ENCODE measurements around the gene LONRF2. TPM values are rescaled to one million over a fixed set of nuclear protein-coding genes. Genes with fewer than 3 reads are reported as not detected.

Gene LONRF2
- polyA plus RNA-seq, 1 donor = 1.2 TPM

DNA sequence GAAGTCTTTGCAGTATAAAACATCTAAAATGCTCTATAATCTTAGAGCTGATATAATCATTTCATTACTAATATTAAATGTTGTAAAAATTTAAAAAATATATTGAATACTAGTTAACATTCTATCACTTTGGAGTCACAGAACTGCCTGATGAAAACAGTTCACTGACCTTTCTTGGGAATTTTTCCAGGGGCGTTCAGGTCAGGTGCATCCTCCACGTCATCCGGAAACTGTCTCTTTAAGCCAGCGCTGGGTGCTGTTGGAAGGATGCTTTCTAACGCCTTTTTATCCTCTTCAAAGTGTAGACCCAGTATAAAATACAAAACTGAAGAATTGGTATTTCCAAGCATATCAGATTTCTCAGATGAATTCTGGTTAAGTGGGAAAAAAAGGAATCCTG, 22.8 kb downstream of the LONRF2 start:
- DNase-seq = no peak

GRCh38 chr2:100297511-100297910, 24.8 kb downstream of the LONRF2 start:
- no peak for DNase-seq

DNA sequence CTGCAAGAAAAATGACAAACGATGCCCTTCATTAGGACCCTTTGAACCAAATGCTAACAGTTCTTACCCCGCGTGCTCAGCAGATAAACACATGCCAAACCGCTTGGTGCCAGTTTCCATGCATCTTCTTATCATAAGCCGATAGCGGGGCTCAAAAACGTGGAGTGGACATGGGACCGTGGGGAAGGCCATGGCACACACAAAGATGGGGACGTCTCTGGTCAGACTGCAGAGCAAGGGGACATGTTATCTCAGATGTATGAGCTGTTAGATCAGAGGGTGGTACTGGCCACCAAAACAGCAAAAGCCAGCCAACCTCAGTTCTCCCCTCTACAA, 28.2 kb downstream of the LONRF2 start:
- DNase-seq = no peak

DNA sequence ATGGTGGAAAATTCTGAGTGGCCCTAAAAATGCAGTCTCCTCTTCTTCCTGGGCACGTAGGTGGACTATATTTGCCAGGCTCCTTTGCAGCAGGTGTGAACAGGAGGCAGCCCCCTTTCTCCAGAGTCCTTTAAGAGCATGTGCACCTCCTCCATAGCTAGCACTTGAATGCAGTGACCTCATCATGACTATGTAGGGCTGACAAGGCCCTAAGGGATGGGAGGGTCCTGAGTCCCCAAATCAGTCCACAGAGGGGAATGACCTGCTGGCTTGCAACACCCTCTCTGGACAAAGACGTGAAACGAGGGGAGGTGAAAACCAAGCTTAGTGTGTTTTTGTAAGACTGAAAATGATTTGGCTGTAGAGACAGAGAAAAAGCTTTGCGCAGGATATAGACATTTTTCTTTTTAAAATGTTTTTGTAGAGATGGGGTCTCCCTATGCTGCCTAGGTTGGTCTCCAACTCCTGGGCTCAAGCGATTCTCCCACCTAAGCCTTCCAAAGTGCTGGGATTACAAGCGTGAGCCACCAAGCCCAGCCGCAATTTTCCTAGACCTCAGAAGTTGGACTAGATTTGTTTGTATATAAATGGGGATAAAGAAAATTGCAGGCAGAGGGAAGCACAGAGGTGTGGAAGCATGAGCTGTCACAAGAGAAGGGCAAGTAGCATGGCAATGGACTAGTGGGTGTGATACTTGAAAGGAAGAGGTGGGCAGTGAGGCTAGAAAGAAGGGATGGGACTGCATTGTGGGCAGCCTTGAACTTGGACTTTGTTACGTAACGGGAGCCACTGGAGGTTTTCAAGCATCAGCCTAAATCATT, 28.8 kb downstream of the LONRF2 start:
- DNase-seq = no peak

- DNase-seq = no peak
Observed at GRCh38 chr2:100292022-100292580, 30.2 kb downstream of the LONRF2 start.

DNA sequence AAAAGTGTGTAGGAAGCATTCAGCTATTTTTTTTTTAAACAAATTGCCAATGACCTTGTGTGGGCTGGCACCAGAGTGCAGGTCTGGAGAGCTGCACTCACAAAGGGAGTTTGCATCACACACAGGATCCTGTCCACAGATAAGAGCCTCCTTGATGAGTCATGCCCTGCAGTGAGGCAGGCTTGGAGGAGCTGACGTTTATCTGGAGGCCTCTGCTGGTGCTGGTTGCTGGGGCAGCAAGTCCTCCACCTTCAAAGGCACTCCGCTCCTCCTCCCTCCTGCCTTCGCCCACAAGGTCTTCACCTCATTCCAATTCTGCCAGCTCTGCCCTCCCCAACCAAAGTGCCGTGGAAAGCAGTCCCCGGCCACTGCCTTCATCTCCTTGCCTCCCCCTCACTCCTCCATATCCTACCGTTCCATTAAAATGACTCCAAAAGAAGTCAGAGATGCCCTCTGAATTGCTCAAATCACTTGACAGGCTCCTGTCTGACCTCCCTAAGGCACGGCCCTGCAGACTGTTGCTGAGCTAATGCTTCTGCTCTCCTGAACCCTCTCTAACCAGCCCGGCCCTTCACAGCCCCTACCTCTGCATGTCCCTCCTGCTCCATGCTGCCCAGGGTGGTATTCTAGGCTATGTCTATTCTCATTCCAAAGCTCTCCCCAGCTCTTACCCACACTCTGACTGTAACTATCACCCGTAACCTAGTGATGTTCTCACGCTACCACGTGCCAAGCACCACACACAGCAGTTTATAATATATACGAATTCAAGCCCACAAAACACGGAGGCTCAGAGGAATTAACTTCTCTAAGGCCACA, 30.9 kb downstream of the LONRF2 start:
- no peak for DNase-seq

DNA sequence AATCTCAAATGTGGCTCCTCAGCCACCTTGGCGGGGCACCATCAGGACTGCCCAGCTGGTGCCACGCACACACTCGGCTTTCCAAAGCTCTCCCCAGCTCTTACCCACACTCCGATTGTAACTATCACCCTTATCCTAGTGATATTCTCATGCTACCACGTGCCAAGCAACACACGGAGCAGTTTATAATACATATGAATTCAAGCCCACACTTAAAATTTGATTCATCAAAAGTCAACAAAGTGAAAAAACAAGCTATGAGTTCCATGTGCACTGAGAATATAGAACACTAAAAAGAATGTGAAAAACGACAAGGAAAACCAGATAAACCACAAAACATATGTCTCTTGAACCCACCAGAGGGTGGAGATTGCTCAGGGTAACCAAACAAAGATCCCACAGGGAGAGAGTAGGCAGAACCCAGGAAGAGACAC, 31.6 kb downstream of the LONRF2 start:
- no peak for DNase-seq

- DNase-seq = no peak
Observed at GRCh38 chr2:100289020-100289419, 33.3 kb downstream of the LONRF2 start.

GRCh38 chr2:100286318-100286717, 36.0 kb downstream of the LONRF2 start:
- DNase-seq = no peak

DNA sequence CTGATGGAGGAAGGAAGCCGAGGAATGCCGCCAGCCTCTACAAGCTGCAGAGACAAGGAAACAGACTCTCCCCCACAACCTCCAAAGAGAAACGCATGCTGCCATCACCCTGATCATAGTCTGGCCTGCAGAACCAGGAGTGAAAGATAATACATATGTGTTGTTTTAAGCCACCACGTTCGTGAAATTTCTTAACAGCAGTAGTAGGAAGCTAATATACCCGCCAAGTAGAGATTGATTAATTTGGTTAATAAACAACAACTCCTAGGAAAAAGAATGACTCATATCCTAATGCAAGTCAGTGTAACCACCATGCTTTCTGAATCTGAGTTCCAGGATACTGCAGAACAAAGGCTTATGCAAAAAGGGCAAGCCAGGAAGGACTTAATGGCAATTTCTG, 36.6 kb downstream of the LONRF2 start:
- no peak for DNase-seq

DNA sequence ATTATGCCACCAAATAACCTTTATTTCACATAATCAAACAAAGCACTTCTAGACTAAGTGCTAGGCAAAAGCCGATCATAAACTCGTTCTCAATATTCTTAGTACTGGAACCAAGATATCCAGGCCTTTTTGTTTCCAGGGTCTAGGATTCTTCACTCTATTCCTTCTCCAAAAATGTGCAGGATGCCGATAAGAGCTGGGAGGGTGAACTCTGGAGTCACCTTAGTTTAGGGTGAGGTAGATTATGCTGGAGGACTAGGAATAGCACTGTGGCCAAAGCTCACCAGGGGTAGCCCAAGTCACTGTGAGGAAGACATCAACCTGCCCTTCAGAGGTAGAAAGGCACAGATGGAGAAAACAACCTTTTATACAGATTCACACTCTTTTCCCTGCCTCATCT, 37.3 kb downstream of the LONRF2 start:
- DNase-seq = no peak

DNA sequence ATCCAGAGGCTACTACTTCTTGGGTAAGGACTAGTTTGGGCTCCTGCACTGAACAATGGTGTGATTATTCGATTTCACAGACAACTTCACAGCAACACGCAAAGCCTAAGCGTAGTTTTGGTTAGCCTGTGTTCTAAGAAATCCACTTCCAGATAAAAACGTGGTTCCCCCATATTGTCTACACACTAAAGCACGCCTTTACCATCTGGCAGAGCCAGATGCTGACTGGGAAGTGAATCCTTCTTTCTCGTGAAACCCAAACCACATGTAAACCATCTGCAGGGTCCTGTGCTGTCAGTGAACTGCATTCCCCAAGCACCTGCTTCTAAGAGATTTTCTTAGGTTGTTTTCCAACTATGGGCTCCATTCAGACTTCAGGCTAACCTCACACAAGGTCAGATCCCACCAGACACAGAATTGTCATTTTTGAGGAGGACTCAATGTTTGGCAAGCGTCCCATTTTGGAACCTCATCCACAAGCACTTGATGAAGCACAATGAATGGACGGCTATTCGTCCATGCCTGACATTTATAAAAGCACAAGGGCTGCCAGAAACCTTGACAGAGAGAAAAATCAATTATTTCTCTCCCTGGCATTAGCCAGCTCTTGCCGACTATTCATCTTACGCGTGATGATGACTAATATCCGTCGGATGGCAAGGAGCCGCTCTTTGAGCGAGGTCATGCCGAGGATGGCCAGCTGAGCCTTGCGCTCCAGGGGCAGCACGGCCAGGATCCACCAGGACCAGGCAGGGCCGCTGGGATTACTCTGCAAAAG, 38.4 kb downstream of the LONRF2 start:
- DNase-seq = no peak

GRCh38 chr2:100281521-100282438, 40.5 kb downstream of the LONRF2 start:
- no peak for DNase-seq

DNA sequence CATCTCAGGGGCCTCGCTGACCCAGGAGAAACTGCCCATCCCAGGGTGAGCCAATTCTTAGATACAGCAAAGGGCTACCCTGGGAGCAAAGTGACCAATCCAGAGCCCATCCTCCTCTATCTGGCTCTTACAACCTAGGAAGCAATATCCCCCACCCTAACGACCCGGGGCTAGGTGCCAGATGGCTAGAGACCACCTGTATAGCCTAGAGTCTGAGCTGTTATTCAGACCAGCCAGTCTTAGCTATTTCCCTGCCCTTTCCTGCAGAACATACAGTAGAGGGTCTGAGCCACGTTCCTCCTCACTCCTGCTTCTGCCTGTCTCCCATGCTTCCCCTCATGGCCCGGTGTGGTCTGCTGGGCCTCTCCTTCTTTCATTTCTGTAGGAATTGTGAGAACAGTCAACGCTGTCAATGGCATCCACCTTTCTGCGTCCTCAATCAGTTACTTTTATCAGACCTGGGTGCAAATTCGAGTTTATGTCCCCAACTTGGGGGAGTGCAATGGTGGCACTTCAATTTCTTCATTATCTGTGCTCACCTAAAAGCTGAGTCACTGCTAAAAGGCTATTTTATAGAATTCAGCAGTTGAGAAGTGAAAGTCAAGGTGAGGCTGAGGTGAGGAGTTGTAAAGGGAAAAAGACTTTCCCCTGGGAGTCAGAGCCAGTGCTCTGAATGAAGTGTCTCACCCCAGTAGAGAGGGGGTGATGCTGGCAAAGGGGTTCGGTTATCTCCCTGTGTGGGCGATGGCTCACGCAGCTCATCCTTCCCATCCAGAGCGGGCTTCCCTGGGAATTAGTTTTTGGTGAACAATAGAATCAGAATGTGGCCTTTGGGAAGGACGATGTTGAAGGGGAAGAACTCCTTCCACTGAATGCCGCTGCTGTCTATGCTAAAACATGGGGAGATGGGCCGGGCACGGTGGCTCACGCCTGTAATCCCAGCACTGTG, 42.4 kb downstream of the LONRF2 start:
- DNase-seq = no peak

DNA sequence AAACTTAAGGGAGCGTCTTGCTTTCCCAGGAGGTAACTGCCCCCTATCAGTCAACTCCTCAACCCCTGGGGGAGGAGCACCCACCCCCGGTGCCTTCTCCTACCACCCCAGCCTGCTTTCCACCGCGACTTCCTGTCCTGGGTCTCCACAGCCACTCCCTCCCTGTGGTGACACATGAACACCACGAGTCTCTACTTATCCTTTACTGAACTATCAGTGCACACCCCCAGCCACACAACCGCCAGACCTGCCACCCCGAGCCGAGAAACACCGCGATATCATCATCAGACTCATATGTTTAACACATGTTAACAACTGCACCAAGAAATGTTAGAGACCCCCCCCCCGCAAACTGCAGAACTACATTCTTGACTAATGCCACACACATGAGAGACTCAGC, 43.3 kb downstream of the LONRF2 start:
- no peak for DNase-seq

DNA sequence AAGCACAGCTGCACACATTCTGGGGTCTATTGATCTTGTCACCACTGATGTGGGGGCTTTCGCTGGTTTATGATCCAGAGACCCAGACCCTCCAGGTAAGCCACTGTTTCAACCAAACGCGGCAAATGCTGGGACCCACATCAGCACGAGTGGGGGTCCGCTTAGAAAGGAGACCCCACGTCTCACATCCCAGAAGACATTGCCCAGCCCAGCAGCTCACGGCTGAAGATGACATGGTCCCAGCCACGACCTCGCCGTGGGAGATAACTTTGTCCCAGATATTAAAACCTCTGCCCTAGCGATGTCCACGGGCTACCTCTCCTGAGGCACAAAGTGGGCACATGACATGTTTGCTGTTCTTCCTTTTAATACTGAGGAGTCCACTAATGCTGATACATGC, 43.8 kb downstream of the LONRF2 start:
- DNase-seq = no peak

DNA sequence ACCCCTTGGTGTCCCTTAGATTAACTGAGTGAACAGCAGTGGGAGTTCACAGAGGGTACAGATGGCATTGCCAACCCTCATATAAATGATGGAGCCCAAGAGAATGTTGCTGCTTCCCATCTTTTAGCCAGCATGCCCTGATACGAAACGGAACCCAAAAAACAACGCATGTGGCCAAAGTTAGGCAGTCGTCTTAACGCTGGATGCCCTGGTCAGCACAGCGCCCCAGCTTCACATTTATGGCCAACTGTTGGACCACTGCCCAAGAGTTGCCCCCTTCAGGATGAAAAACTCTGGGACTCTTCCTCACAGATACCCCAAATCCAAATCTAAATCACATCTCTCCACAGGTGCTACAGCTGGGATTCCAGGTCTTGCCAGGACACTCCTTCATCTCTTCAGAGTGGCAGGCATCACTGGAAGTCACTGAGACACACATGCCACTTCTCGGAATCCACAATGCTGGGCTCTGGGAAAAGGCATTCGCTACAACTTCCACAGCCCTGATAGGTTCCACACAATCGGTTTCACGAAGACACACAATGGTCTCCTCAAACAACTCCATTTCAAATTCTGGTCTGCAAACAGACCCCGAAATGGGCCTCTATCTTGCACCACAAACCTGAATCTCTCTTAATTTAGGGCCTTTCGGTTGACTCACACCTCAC, 44.6 kb downstream of the LONRF2 start:
- no peak for DNase-seq

- no peak for DNase-seq
Observed at GRCh38 chr2:100276716-100277115, 45.6 kb downstream of the LONRF2 start.

GRCh38 chr2:100275200-100275589, 47.1 kb downstream of the LONRF2 start:
- DNase-seq = no peak
